HepG2 (cell line): Measurements from ENCODE around the gene COX15. TPM values are rescaled to one million over a fixed set of nuclear protein-coding genes. Genes with fewer than 3 reads are reported as not detected.

ENCODE experiments used
- AHR ChIP-seq: IDR thresholded peaks from 2 replicates; pipeline ENCODE4 v1.6.1; 2018; ENCODE audit warnings: missing genetic modification reagents, missing compliant biosample characterization
- FOXA1 ChIP-seq, 2 experiments: fragments of 450-650 bp in 1 of 2; sonication (generic) in 1 of 2; formaldehyde crosslinking in 1 of 2; IDR thresholded peaks; 2 replicates each; pipeline versions ENCODE4 v1.4.0 to v1.6.1; 2016 to 2020; ENCODE audit warnings: missing genetic modification reagents in 1 of 2
- HIC2 ChIP-seq: sonication (generic); formaldehyde crosslinking; IDR thresholded peaks from 2 replicates; pipeline ENCODE4 v1.9.0; 2022; ENCODE audit warnings: low read depth, missing genetic modification reagents
- HOXA5 ChIP-seq: sonication (generic); formaldehyde crosslinking; IDR thresholded peaks from 2 replicates; pipeline ENCODE4 v1.4.0; 2020; ENCODE audit warnings: missing genetic modification reagents
- JUNB ChIP-seq: sonication (generic); formaldehyde crosslinking; IDR thresholded peaks from 2 replicates; pipeline ENCODE4 v1.8.0; 2022; ENCODE audit warnings: missing genetic modification reagents, mild to moderate bottlenecking, borderline replicate concordance
- MAFF ChIP-seq: IDR thresholded peaks from 2 replicates; pipeline ENCODE4 v1.6.1; 2011; ENCODE audit warnings: low read depth, low read length, improper control_type of control experiment
- MBD4 ChIP-seq: IDR thresholded peaks from 2 replicates; pipeline ENCODE4 v1.6.1; 2012; ENCODE audit warnings: low read length, inconsistent platforms, borderline replicate concordance
- MED1 ChIP-seq: sonication (generic); formaldehyde crosslinking; IDR thresholded peaks from 2 replicates; pipeline ENCODE4 v1.4.0; 2020; ENCODE audit warnings: missing genetic modification reagents
- PATZ1 ChIP-seq: sonication (generic); formaldehyde crosslinking; IDR thresholded peaks from 2 replicates; pipeline ENCODE4 v1.4.0; 2020; ENCODE audit warnings: missing genetic modification reagents
- ZHX1 ChIP-seq: sonication (generic); formaldehyde crosslinking; IDR thresholded peaks from 2 replicates; pipeline ENCODE4 v1.8.1; 2022; ENCODE audit warnings: low read depth, mild to moderate bottlenecking, missing genetic modification reagents
- ZKSCAN1 ChIP-seq: fragments of 150-350 bp; IDR thresholded peaks from 2 replicates; pipeline ENCODE4 v1.6.1; 2014; ENCODE audit warnings: low read length
- ZNF281 ChIP-seq: sonication (generic); formaldehyde crosslinking; IDR thresholded peaks from 2 replicates; pipeline ENCODE4 v1.4.0; 2020; ENCODE audit warnings: missing genetic modification reagents, borderline replicate concordance
- ZNF30 ChIP-seq: sonication (generic); formaldehyde crosslinking; IDR thresholded peaks from 2 replicates; pipeline ENCODE4 v1.5.0; 2020; ENCODE audit warnings: mild to moderate bottlenecking, missing genetic modification reagents
- ZNF543 ChIP-seq: sonication (generic); formaldehyde crosslinking; IDR thresholded peaks from 2 replicates; pipeline ENCODE4 v1.4.0; 2020; ENCODE audit warnings: mild to moderate bottlenecking, missing genetic modification reagents
- ZNF747 ChIP-seq: sonication (generic); formaldehyde crosslinking; IDR thresholded peaks from 2 replicates; pipeline ENCODE4 v1.8.1; 2023; ENCODE audit warnings: missing genetic modification reagents, mild to moderate bottlenecking, borderline replicate concordance
- ZNF75D ChIP-seq: sonication (generic); formaldehyde crosslinking; IDR thresholded peaks from 2 replicates; pipeline ENCODE4 v1.8.1; 2023; ENCODE audit warnings: missing genetic modification reagents, mild to moderate bottlenecking, borderline replicate concordance
- ZUFSP ChIP-seq: sonication (generic); formaldehyde crosslinking; IDR thresholded peaks from 2 replicates; pipeline ENCODE4 v1.9.0; 2021; ENCODE audit warnings: missing genetic modification reagents, mild to moderate bottlenecking, borderline replicate concordance
- polyA plus RNA-seq, 8 experiments: library from polyadenylated mRNA; depleted of rRNA in 3 of 8; stranded (reverse) in 7 of 8; unstranded in 1 of 8; fragments of >200 nt; fragmentation: Illumina TruSeq in 4 of 8; extraction: Trizol in 4 of 8; gene quantifications; 2 replicates each; pipeline versions ENCODE4 v1.2.1 to v1.2.3, GENCODE V29; 2011 to 2016; ENCODE audit warnings: low read depth in 4 of 8, missing spikeins in 1 of 8, mixed read lengths in 1 of 8; ENCODE audit not compliant: insufficient read depth in 1 of 8
- total RNA-seq, 5 experiments: library from RNA; depleted of rRNA; stranded (reverse); fragments of >200 nt; fragmentation: Illumina TruSeq; extraction: Trizol; gene quantifications; 2 replicates each; pipeline ENCODE4 v1.2.3, GENCODE V29; 2016; ENCODE audit warnings: low read depth in 1 of 5

The COX15 gene
- total and polyA plus RNA-seq, 2 of the 13 experiments (the other 11 are each of a cell fraction or from before 2014, with no cell fraction given) = 19.2 to 44.7 TPM

GRCh38 chr10:99779335-99779734 lies 47.4 kb upstream of the COX15 start (continued):
- TF ChIP-seq ZHX1 (CRISPR knock-in tag) (no peak), HIC2 (CRISPR knock-in tag) (no peak), ZNF747 (CRISPR knock-in tag) (no peak), ZNF75D (no peak), ZNF281 (CRISPR knock-in tag) (peak; percentile 86; the same call in 1 of the 2 replicates), ZNF30 (CRISPR knock-in tag) (no peak), FOXA1 (IDR thresholded peaks at IDR 0.05) (no peak), FOXA1 (CRISPR knock-in tag; IDR thresholded peaks at IDR 0.05) (no peak), MAFF (no peak), MED1 (CRISPR knock-in tag) (peak; percentile 60; the same call in 1 of the 2 replicates), HOXA5 (no peak), PATZ1 (0 out of 2 replicates have a peak, but pooled peaks have one; percentile 15), ZKSCAN1 (no peak), MBD4 (no peak), ZUFSP (CRISPR knock-in tag) (no peak), ZNF543 (CRISPR knock-in tag) (no peak), AHR (CRISPR knock-in tag) (no peak), JUNB (CRISPR knock-in tag) (no peak)
